Fibroblast of skin of right biceps (primary cell): ENCODE measurements around the gene MTX1.
"Not testable (repeated sequence)": the region's sequence is repeated elsewhere in the genome, so short reads cannot be mapped to it uniquely, and the experiment has no call there.

Experiments
- DNase-seq: peaks from one replicate; pipeline ENCODE4 v3.0.0-alpha.2; 2013

The MTX1 gene

DNA sequence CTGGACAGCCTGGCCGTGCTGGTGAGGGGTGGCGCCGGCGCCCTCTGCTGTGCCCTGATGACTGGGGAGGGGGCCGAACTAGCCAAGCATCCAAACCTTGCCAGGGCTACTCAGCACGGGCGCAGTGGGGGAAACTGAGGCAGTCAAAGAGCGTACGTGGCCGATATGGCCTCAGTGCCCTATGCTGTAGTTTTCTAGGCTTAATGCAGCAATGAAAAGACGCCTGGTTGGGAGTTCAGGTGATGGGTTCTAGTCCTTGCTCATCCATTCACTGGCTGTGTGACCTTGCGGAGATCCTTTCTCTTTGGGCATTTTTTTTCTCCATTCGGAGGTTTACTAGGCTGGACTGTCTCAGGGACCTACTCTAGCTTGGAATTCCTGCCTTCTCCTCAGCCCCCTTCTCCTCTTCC lies 822 bp downstream of the MTX1 start:
- DNase-seq: no peak

GRCh38 chr1:155210314-155211104 lies 2.0 kb downstream of the MTX1 start:
- DNase-seq: no peak

- DNase-seq: peak; percentile 40
These were observed 3.0 kb downstream of the MTX1 start for GRCh38 chr1:155211381-155212050.

- not testable (repeated sequence) for DNase-seq
These were observed 3.6 kb downstream of the MTX1 start for GRCh38 chr1:155212051-155212440.

DNA sequence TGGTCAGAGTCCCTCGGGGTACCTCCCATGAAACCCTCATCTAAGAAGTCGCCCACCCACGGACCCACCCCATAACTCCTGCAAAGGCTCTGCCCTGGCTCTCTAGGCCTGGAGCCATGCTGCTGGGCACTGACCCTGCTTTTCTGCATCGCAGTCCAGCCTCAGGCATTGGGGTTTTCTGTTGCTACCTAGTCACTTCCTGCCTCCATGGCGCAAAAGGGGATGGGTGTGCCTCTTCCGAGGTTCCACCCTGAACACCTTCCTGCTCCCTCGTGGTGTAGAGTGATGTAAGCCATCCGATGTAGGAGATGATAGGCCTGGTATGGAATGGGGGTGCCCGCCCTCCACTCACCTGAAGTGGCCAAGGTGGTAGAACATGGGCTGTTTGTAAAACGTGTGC lies 6.2 kb downstream of the MTX1 start:
- not testable (repeated sequence) for DNase-seq

DNA sequence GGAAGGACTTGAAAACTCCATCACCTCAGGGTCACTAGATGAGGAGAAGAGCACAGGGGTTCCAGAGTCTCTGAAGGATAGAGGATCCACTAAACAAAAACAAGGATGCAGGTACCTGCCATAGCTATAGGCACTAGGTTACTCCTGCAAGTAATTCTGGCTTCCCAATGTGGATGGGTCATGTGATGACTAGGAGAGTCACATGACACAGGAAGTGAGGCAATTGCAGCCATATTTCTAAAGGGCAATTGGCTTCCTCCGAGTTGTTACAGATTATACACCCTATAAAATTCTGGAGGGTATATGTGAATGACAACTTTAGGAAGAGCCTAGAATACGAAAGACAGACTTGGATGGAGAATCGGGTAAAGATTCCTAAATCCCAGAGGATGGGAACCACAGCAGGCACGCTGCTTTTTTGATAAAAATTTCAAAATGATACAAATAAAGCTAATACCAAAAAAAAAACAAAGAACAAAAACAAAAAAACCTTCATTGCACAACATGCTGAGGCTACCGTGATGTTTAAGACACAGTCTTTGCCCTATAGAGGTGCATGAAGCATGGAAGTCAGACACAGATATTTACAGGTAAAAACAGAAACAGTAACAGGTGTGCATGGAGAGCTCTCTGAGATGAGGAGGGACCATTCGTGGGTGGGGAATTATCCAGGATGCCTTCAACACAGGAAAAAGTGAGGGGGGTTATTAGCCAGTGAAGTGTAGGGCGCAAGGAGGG lies 10.5 kb downstream of the MTX1 start:
- peak; percentile 64 for DNase-seq

DNA sequence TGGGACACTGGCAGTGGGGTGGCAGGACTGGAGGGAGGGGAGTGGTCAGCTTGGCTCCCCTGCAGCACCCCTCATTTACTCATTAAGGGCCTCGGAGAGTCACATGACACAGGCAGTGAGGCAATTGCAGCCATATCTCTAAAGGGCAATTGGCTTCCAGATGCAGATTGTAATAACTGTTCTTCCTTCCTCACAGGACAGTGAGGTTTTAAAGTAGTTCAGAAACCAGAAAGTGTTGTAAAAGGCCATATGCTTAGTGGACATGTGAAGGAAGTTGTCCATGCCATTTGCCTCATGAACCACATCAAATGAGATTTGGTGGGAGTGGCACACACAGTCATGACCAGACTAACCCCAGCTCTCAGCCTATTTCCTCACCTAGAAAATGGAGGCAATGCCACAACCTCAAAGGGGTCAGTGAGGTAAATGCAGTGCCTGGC lies 11.1 kb downstream of the MTX1 start:
- no peak for DNase-seq

DNA sequence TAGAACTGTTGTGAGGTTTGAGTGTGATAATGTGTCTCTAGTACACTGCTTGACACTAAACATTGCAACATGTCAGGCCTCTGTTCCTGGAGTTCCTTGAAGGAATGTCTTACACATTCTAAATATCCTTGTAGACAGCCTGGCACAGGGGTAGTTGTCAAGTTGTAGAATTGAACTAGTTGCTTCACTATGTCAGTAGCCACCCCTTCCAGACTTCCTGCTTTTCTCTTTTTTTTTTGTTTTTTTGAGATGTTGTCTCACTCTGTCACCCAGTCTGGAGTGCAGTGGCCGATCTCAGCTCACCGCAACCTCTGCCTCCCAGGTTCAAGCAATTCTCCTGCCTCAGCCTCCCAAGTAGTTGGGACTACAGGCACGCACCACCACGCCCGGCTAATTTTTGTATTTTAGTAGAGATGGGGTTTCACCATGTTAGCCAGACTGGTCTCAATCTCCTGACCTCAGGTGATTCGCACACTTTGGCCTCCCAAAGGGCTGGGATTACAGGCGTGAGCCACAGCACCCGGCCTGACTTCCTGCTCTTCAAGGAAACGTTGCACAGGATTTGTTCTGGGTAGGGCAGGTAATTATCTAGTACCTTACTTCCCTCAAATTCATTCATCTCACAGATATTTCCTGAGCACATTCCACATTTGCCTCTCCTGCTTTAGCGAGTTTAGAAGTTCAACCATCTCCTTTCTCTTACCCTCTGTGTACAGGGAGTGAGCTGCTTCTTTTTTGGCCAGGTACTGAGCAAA lies 11.9 kb downstream of the MTX1 start:
- DNase-seq: not testable (repeated sequence)

DNA sequence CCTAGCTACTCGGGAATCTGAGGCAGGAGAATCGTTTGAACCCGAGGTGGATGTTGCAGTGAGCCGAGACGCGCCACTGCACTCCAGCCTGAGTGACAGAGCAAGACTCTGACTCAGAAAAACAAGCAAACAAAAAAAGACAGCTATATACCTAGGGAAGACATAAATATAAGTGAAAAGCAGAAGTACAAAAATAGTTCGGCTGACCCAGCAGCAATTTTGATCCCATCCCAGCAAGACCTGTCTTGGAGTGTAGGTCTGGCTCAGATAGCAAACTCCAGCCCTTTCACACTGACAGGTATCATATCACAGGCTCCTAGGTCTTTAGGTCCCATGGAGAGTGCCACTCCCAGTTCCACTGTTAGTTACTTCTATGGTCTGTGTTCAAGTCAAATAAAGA lies 14.6 kb downstream of the MTX1 start:
- DNase-seq: no peak

GRCh38 chr1:155225404-155225759 lies 16.9 kb downstream of the MTX1 start:
- not testable (repeated sequence) for DNase-seq

- DNase-seq: peak; percentile 85
These were observed 17.9 kb downstream of the MTX1 start for GRCh38 chr1:155226188-155226909.

DNA sequence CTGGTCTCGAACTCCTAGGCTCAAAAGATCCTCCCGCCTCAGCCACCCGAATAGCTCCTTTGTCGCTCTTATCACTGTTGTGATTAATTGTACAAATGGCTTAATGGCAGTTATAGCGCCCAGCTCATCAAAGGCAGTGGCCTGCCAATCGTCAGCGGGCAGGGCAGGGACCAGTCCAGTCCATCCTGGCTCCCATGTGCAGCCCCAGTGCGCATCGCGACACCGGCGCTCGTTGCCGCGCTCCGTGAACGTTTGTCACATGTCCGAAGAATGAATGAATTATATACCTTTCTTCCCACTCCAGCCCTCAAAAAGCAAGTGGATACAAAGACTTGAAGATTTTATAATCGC lies 18.4 kb downstream of the MTX1 start:
- DNase-seq: peak; percentile 41

- DNase-seq: peak; percentile 100
These were observed 19.0 kb downstream of the MTX1 start for GRCh38 chr1:155227261-155228095.

GRCh38 chr1:155228096-155228427 lies 19.6 kb downstream of the MTX1 start:
- DNase-seq: no peak

GRCh38 chr1:155231302-155231701 lies 22.8 kb downstream of the MTX1 start:
- DNase-seq: not testable (repeated sequence)

GRCh38 chr1:155232001-155232978 lies 23.8 kb downstream of the MTX1 start:
- peak; percentile 71 for DNase-seq

- DNase-seq: not testable (repeated sequence)
These were observed 25.0 kb downstream of the MTX1 start for GRCh38 chr1:155233502-155233901.

GRCh38 chr1:155235375-155235774 lies 26.9 kb downstream of the MTX1 start:
- DNase-seq: not testable (repeated sequence)

- no peak for DNase-seq
These were observed 28.0 kb downstream of the MTX1 start for GRCh38 chr1:155236451-155236850.

DNA sequence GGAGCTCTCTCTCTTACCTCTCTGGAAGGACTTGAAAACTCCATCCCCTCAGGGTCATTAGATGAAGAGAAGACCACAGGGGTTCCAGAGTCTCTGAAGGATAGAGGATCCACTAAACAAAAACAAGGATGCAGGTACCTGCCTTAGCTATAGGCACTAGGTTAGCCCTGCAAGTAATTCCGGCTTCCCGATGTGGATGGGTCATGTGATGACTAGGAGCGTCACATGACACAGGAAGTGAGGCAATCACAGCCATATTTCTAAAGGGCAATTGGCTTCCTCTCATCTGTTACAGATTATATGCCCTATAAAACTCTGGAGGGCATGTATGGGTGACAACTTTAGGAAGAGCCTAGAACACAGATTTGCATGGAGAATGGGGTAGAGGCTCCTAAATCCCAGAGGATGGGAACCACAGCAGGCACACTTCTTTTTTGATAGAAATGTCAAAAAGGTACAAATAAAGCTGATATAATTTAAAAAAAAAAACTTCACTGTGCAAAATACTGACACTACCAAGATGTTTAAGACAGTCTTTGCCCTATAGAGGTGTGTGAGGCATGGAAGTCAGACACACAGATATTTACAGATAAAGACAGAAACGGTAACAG lies 32.7 kb downstream of the MTX1 start:
- peak; percentile 85 for DNase-seq
